ENCODE results near the gene TMPRSS11F. TPM values are rescaled to one million over a fixed set of nuclear protein-coding genes. Genes with fewer than 3 reads are reported as not detected.

Gene TMPRSS11F
- total and polyA plus RNA-seq, 7 donors = not detected

DNA sequence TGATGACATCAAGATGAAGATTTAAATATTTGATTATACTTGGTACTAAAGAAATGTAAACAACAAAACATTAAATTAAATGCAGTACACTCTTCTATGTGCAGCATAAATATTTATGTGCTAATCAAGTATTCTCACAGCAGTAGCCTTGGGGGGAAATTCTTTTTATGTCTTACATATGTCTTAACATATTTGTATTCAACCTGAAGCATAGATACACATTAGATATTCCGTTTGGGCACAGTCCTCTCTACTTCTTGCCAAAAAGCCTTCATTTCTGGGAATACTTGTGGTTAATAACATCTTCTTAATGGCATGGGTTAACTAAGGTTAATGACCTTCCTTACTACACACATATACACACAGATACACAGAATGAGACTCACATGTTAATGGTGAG, 19.8 kb downstream of the TMPRSS11F start:
- Histone ChIP-seq H3K27me3 (ENCODE audit: insufficient read depth in 3 of 3, low read length in 2 of 3) (peaks cover 0 to 1% (median 0%) of the 10 kb centered on the region in 3 donors), H3K4me1 (no peaks in the 10 kb centered on the region), H3K36me3 (ENCODE audit: insufficient read depth in 1 of 2, low read depth in 1 of 2) (no peaks in the 10 kb centered on the region), H3K27ac (no peak overlapping the region), H3K4me3 (no peak overlapping the region), H3K9me3 (no peaks in the 10 kb centered on the region)
- DNase-seq (no peak), ATAC-seq (no peak)
- TF ChIP-seq, protein P1, sequence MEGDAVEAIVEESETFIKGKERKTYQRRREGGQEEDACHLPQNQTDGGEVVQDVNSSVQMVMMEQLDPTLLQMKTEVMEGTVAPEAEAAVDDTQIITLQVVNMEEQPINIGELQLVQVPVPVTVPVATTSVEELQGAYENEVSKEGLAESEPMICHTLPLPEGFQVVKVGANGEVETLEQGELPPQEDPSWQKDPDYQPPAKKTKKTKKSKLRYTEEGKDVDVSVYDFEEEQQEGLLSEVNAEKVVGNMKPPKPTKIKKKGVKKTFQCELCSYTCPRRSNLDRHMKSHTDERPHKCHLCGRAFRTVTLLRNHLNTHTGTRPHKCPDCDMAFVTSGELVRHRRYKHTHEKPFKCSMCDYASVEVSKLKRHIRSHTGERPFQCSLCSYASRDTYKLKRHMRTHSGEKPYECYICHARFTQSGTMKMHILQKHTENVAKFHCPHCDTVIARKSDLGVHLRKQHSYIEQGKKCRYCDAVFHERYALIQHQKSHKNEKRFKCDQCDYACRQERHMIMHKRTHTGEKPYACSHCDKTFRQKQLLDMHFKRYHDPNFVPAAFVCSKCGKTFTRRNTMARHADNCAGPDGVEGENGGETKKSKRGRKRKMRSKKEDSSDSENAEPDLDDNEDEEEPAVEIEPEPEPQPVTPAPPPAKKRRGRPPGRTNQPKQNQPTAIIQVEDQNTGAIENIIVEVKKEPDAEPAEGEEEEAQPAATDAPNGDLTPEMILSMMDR (IDR thresholded peaks at IDR 0.05) = no peak
- WGBS, 3 donors = 62 to 69% (median 64%) methylated on average over 1 of the region's 1 CpG
- intact Hi-C loops (cut with DNase I) = no loop called here

DNA sequence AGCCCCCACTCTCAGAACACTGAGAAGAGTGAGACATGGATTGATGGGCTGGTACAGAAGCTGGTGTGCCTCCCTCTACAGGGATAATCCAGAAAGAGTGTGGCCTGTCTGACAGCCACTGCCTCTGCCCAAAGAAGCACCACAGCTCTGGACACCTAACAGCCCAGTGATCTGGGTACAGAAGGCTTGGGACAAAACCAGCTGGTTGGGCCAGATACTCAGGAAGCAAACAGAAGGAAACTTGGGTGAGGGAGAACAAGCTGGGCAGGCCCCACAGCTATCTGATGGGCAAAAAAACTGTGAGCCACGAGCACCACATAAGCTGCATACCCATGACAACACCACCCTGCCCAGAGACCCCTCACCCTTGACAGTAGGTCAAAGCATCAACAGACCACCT, 46.9 kb downstream of the TMPRSS11F start:
- intact Hi-C loops (cut with DNase I) = no loop called here
- no peaks in the 10 kb centered on the region for H3K27me3 ChIP-seq (ENCODE audit: insufficient read depth in 3 of 3, low read length in 2 of 3)
- WGBS, 3 donors = 16 to 47% (median 21%) methylated on average over 1 of the region's 1 CpG
- no peaks in the 10 kb centered on the region for H3K36me3 ChIP-seq (ENCODE audit: insufficient read depth in 1 of 2, low read depth in 1 of 2)
- no peaks in the 10 kb centered on the region for H3K9me3 ChIP-seq
- TF ChIP-seq, protein P1 (IDR thresholded peaks at IDR 0.05) = no peak
- H3K4me1 ChIP-seq = no peaks in the 10 kb centered on the region
- H3K4me3 ChIP-seq = no peak overlapping the region
- ATAC-seq (no peak), DNase-seq (no peak)
- H3K27ac ChIP-seq = no peak overlapping the region

DNA sequence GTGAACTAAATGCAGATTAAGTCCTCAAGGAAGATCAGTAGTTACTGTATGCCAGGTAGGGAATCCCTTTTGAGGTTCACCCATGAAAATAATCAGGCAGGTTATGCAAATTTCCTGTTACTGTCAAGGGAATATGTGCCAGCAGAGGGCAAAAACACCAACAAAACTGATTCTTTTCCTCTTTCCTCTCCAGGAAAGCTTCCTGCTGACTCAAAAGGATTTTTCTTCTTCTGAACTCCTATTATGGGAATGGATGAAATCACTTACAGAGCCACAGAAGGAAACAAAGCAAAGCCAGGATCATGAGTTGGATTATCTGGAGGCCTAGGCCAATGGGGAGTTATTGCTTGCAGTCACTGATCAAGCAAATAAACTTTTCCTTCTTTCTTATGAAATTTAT, 49.7 kb downstream of the TMPRSS11F start:
- H3K36me3 ChIP-seq (ENCODE audit: insufficient read depth in 1 of 2, low read depth in 1 of 2) = no peaks in the 10 kb centered on the region
- no peaks in the 10 kb centered on the region for H3K4me1 ChIP-seq
- TF ChIP-seq, protein P1 (IDR thresholded peaks at IDR 0.05) = no peak
- H3K4me3 ChIP-seq = no peak overlapping the region
- intact Hi-C loops (cut with DNase I) = no loop called here
- no peaks in the 10 kb centered on the region for H3K9me3 ChIP-seq
- H3K27ac ChIP-seq = no peak overlapping the region
- no peak for ATAC-seq
- no peaks in the 10 kb centered on the region for H3K27me3 ChIP-seq (ENCODE audit: insufficient read depth in 3 of 3, low read length in 2 of 3)
- DNase-seq = no peak

DNA sequence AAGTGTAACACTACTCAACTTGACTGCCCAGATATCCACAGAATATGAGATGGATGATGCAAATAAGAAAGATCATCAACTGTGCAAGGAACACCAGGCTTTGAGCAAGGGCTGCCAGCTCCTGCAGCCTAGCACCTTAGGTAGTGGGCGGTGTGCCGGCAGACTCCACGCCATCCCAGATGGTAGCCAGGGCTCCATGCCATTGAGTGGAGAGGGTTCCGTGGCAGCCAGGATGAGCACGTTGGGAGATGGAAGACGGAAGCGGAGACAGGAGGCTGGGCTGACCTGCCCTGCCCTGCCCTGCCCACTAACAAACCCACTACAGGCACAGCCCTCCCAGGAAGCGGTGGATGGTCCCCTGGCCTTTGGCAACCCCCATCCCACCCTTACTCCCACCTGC, 51.9 kb downstream of the TMPRSS11F start:
- WGBS, 3 donors = 83 to 92% (median 88%) methylated on average over 8 of the region's 8 CpGs
- ATAC-seq = no peak
- H3K27me3 ChIP-seq (ENCODE audit: insufficient read depth in 3 of 3, low read length in 2 of 3) = no peaks in the 10 kb centered on the region

DNA sequence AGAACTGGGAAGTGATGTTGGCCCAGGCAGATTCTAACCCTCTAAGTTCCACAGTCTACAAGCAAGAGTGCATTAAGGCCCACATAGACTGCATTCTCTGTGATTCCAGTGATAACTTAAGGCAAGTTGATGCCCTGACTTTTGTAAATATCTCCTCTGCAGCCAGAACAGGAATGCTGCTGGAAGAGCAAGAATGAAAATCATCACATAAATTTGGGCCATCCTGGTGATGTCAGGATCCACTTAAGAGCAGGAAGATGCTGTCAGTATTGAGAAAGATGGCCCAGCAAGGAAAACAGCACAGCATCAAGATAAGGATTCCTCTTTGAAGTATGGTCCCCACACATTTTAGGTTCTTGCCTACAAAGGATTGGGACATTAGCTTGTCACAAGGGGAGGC, 52.4 kb downstream of the TMPRSS11F start:
- TF ChIP-seq, protein P1 (IDR thresholded peaks at IDR 0.05) = no peak
- H3K9me3 ChIP-seq = no peaks in the 10 kb centered on the region
- H3K27me3 ChIP-seq (ENCODE audit: insufficient read depth in 3 of 3, low read length in 2 of 3) = no peaks in the 10 kb centered on the region
- no peaks in the 10 kb centered on the region for H3K36me3 ChIP-seq (ENCODE audit: insufficient read depth in 1 of 2, low read depth in 1 of 2)
- no peak for DNase-seq
- no peaks in the 10 kb centered on the region for H3K4me1 ChIP-seq
- no peak for ATAC-seq
- no peak overlapping the region for H3K27ac ChIP-seq
- no peak overlapping the region for H3K4me3 ChIP-seq
- intact Hi-C loops (cut with DNase I) = no loop called here

More for the DNA sequence above, 51.9 kb downstream of the TMPRSS11F start:
- no peak overlapping the region for H3K4me3 ChIP-seq
- TF ChIP-seq, protein P1 (IDR thresholded peaks at IDR 0.05) = no peak
- intact Hi-C loops (cut with DNase I) = no loop called here
- no peaks in the 10 kb centered on the region for H3K9me3 ChIP-seq
- DNase-seq = no peak
- H3K36me3 ChIP-seq (ENCODE audit: insufficient read depth in 1 of 2, low read depth in 1 of 2) = no peaks in the 10 kb centered on the region
- H3K4me1 ChIP-seq = no peaks in the 10 kb centered on the region
- H3K27ac ChIP-seq = no peak overlapping the region
